Epidermal melanocyte (primary cell): Measurements from ENCODE around the gene SLC35A2.
"Not testable (repeated sequence)": the region's sequence is repeated elsewhere in the genome, so short reads cannot be mapped to it uniquely, and the experiment has no call there.

Source experiments
- DNase-seq: peaks from one replicate; pipeline ENCODE4 v3.0.0; 2011; ENCODE audit warnings: low spot score; ENCODE audit not compliant: insufficient read length

The SLC35A2 gene

DNA sequence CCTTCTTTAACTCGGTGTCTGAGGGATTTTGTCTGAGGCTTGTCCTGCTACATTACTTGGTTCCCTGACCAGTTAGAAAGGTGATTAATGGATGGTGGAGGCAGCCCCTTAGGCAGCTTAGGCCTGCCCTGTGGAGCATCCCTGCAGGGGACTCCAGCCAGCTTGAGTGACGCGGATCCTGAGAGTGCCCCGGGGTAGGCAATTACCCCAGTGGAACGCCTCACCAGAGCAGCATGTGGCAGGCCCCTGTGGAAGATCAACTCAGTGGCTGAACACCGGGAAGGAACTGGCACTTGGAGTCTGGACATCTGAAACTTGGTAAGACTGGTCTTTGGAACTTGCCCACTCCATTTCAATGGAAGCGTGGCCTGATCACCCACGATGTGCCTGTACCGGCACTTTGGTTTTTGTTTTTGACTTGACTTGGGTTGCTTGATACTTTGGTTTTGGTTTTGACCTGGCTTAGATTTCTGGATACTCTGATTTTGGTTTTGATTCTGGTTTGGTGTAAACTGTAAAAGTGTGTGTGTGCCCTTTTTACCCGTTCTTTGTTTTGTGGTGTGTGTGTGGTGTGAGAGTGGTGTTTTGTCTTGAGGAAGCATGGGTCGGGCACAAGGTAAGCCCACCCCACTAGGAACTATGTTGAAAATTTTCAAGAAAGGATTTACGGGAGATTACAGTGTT, 57.2 kb downstream of the SLC35A2 start:
- not testable (repeated sequence) for DNase-seq

DNA sequence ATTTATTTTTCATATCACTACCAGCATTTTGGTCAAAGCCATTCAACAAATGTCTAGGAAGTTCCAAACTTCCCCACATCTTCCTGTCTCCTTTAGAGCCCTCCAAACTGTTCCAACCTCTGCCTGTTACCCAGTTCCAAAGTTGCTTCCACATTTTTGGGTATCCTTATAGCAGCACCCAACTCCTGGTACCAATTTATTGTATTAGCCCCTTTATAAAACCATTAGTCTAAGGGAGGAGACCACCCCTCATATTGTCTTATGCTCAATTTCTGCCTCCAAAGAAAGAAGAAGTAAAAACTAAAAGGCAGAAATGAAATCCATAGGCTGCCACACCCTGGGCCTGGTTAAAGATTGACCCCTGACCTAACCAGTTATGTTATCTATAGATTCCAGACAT, 58.0 kb downstream of the SLC35A2 start:
- DNase-seq, result not testable (repeated sequence)
